ENCODE results near the gene HOXB4. TPM values are rescaled to one million over a fixed set of nuclear protein-coding genes. Genes with fewer than 3 reads are reported as not detected.

HOXB4 gene
- total RNA-seq, 1 experiment from 2014 or later = 0.67 TPM

GRCh38 chr17:48549914-48550501 lies 28.1 kb downstream of the HOXB4 start:
- no peak for DNase-seq (ENCODE audit: extremely low read depth, low read depth)

GRCh38 chr17:48549281-48549630 lies 28.9 kb downstream of the HOXB4 start:
- no peak for DNase-seq (ENCODE audit: extremely low read depth, low read depth)

GRCh38 chr17:48548523-48549280 lies 29.4 kb downstream of the HOXB4 start:
- no peak for DNase-seq (ENCODE audit: extremely low read depth, low read depth)

- DNase-seq (ENCODE audit: extremely low read depth, low read depth) = no peak
These were observed 30.2 kb downstream of the HOXB4 start for GRCh38 chr17:48547808-48548522.

- no peak for DNase-seq (ENCODE audit: extremely low read depth, low read depth)
These were observed 31.0 kb downstream of the HOXB4 start for GRCh38 chr17:48546924-48547807.

DNA sequence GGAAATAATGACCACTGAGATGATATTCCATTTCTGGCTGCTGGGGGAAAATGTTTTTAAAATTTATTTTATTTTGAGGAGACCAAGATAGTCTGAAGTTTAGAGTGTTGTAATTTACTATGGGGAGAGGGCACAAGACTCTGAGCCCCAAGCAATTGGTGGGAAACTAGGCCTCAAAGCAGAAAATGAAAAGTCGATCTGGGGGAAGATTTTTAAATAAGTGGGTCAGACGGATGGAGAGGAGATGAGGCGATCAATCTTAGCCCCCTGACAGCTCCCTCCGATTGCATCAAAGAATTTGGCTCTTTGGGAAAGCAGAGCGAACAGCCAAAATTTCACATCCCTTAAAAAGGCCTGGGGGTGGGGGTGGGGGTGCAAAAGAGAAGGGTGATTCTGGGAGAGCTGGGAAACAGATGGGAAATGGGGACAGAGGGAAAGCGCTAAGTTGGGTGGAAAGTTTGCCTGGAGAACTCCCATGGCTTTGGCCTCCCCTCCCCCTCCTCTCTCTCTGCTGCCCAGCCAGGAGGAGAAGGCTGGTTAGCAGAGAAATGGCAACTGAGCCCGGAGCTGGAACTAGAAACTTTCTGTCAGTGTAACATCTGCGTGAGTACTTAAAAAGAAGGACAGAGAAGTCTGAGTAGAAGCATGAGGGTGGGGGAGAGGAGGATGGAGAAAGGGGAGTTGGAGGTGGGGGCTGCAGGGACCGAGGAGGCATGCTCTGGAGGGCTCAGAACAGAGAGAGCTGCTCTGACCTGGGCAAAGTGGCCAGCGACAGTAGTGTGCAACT lies 31.8 kb downstream of the HOXB4 start:
- no peak for DNase-seq (ENCODE audit: extremely low read depth, low read depth)

DNA sequence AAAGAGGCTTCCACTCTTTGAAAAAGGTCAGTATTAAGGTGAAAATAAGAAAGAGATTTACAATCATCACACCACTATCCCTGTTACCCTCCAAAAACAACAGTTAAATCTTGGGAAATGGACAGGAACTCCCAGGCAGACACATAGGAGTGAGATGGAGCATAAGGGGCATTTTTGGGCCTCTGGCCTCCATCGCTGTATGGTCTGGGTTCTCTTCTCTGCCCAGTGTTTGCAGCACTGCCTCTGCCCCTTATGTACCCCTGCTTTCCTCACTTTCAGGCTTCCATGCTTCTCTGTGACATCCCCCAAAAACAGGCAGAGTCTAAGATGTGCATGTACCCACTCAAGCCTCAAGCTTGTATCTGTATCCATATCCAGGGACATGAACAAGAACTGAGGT lies 32.6 kb downstream of the HOXB4 start:
- DNase-seq (ENCODE audit: extremely low read depth, low read depth) = no peak

GRCh38 chr17:48545022-48545375 lies 33.2 kb downstream of the HOXB4 start, which contains the start of gene HOXB2:
Gene HOXB2, minus strand, starts transcription at chr17:48545109. Its CDS starts 198 bp downstream, at chr17:48544911.
- DNase-seq (ENCODE audit: extremely low read depth, low read depth) = no peak

DNA sequence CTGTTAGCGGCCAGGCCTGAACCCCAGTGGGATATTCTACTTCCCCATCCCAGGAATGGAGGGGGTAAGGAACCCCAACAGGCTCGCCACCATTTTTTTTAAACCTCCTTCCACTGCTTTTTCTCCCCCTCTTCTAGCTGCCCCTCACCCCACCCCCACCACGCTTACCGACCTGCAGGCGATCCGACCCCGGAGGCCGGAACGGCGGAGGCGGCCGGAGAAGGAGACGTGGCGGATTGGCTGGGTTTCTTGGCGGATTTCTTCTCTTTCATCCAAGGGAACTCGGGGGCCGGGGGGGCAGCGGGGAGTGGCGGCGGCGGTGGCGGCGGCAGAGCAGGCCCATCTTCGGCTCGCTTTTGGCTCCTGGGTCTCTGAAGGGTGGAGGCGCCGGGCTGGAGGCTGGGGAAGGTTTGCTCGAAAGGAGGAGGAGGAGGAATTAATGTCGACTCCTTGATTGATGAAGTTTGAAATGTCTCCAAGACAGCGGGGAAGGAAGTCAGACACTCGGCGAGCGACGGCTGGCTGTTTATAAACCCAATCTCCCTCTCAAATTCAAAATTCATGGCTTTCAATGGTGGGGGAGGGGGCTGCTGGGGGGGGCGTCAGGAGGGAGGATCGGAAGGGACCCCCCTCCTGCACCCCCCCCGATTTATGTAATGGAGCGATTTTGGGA lies 33.7 kb downstream of the HOXB4 start:
- DNase-seq (ENCODE audit: extremely low read depth, low read depth) = no peak

- no peak for DNase-seq (ENCODE audit: extremely low read depth, low read depth)
These were observed 34.2 kb downstream of the HOXB4 start for GRCh38 chr17:48543854-48544348.

GRCh38 chr17:48543107-48543853 lies 34.9 kb downstream of the HOXB4 start:
- DNase-seq (ENCODE audit: extremely low read depth, low read depth) = no peak

DNA sequence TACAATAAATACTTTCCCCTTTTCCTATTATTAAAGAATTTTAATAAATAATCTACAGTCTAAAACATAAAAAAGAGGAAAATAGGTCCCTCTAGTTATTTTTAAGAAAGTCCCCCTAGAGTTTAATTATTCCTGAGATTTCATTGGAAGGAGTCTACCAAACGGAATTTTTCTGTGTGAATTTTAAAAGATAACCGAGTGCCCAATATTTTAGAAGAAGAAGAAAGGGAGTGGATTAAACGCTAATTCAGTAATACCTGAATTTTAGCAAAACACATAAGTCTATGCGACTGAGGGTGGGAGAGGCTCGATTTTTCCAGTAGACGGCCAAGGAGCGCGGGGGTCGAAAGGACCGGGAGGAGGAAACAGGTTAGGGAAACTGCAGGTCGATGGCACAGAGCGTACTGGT lies 35.4 kb downstream of the HOXB4 start:
- DNase-seq (ENCODE audit: extremely low read depth, low read depth) = no peak

DNA sequence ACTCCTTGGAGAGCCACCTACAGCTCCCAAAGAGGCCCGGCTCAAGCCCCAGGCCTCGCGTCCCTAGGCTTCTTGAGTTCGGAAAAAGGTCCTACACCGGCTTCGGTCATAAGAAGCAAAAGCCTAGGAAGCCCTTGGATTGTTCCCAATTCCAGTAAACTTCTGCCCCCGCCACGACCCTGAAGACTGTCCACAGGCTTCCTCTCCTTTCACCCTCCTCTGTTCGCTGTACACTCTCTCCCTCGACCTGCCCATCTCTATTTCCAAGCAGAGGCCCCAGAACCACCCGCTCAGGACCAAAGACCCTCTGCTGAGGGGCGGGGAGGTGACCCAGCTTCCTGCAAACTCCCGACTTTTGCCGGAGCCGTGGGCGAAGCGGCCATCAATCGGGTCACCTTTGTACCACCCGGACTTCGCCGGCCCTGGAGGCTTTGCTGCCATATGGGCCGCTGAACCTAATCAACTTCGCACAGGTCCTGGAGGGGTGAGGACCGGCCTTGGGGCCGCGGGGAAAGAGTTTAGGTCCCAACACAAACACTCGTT lies 36.0 kb downstream of the HOXB4 start:
- DNase-seq (ENCODE audit: extremely low read depth, low read depth) = no peak

GRCh38 chr17:48541577-48542113 lies 36.5 kb downstream of the HOXB4 start:
- no peak for DNase-seq (ENCODE audit: extremely low read depth, low read depth)

GRCh38 chr17:48541036-48541576 lies 37.0 kb downstream of the HOXB4 start:
- DNase-seq (ENCODE audit: extremely low read depth, low read depth) = no peak

DNA sequence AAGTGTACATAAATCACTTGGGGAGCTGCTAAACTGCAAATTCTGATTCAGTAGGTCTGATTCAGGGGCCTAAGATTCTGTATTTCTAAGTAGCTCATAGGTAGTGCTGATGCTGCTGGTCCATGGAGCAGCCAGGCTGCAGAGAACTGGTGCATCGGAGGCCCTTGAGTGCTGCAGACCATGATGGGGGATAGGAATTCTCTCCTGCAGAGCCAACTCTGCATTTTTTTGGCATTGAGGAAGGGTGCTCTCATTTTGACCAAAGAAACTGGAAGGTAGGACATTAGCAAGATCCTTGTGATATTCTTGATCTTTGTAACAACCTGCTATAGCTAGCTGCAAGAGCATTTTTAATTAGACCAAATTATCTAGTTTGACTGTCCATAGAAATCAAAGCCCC lies 37.9 kb downstream of the HOXB4 start:
- no peak for DNase-seq (ENCODE audit: extremely low read depth, low read depth)

DNA sequence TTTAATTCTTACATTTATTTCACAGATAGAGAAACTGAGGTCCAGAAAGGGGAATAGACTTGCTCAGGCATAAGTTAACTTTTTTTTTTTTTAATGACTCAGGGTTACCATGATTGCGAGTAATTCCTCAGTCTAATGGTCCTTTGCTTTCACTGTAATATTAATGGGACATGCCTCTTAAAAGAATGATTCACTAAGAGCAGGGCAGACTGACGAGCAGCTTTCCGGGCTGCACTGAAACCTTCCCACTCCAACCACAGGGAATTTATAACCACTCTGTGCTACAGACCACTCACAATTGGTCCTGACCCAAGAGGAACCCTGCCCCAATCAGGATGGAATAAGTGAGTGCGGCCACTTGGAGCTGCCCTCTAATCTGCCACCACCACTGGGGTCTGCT lies 39.0 kb downstream of the HOXB4 start:
- DNase-seq (ENCODE audit: extremely low read depth, low read depth) = no peak

- DNase-seq (ENCODE audit: extremely low read depth, low read depth) = no peak
These were observed 40.8 kb downstream of the HOXB4 start for GRCh38 chr17:48537316-48537715.

Measured in NCI-H460 (cell line).